ENCODE results near the gene PHF10.
"Not testable (repeated sequence)": the region's sequence is repeated elsewhere in the genome, so short reads cannot be mapped to it uniquely, and the experiment has no call there.

PHF10 gene

GRCh38 chr6:169725125-169726048, 1.1 kb upstream of the PHF10 start:
- DNase-seq, result no peak
- in situ Hi-C loops (cut with MboI; ENCODE audit: low pct_unique_long_range_greater_than_20kb, low sequenced_read_pairs), result no loop called here

- DNase-seq, result no peak
- in situ Hi-C loops (cut with MboI; ENCODE audit: low pct_unique_long_range_greater_than_20kb, low sequenced_read_pairs), result no loop called here
Measured at GRCh38 chr6:169723991-169724493, 258 bp downstream of the PHF10 start.

GRCh38 chr6:169723200-169723909, 945 bp downstream of the PHF10 start:
- DNase-seq, result peak; percentile 67
- in situ Hi-C loops (cut with MboI; ENCODE audit: low pct_unique_long_range_greater_than_20kb, low sequenced_read_pairs), result no loop called here

GRCh38 chr6:169722362-169723199, 1.7 kb downstream of the PHF10 start:
- in situ Hi-C loops (cut with MboI; ENCODE audit: low pct_unique_long_range_greater_than_20kb, low sequenced_read_pairs), result no loop called here

GRCh38 chr6:169720207-169720855, 4.0 kb downstream of the PHF10 start:
- in situ Hi-C loops (cut with MboI; ENCODE audit: low pct_unique_long_range_greater_than_20kb, low sequenced_read_pairs), result no loop called here
- DNase-seq, result no peak

More at GRCh38 chr6:169722362-169723199, 1.7 kb downstream of the PHF10 start:
- peak; percentile 70 for DNase-seq

- in situ Hi-C loops (cut with MboI; ENCODE audit: low pct_unique_long_range_greater_than_20kb, low sequenced_read_pairs), result no loop called here
- DNase-seq, result no peak
Measured at GRCh38 chr6:169719117-169719516, 5.2 kb downstream of the PHF10 start.

GRCh38 chr6:169714595-169714994, 9.7 kb downstream of the PHF10 start:
- no peak for DNase-seq
- in situ Hi-C loops (cut with MboI; ENCODE audit: low pct_unique_long_range_greater_than_20kb, low sequenced_read_pairs), result no loop called here

GRCh38 chr6:169714178-169714577, 10.1 kb downstream of the PHF10 start:
- DNase-seq, result no peak
- in situ Hi-C loops (cut with MboI; ENCODE audit: low pct_unique_long_range_greater_than_20kb, low sequenced_read_pairs), result no loop called here

- no peak for DNase-seq
- in situ Hi-C loops (cut with MboI; ENCODE audit: low pct_unique_long_range_greater_than_20kb, low sequenced_read_pairs), result no loop called here
Measured at GRCh38 chr6:169710009-169710408, 14.3 kb downstream of the PHF10 start.

GRCh38 chr6:169709293-169709692, 15.0 kb downstream of the PHF10 start:
- DNase-seq, result no peak
- in situ Hi-C loops (cut with MboI; ENCODE audit: low pct_unique_long_range_greater_than_20kb, low sequenced_read_pairs), result no loop called here

- DNase-seq, result no peak
- in situ Hi-C loops (cut with MboI; ENCODE audit: low pct_unique_long_range_greater_than_20kb, low sequenced_read_pairs), result no loop called here
Measured at GRCh38 chr6:169707772-169708171, 16.5 kb downstream of the PHF10 start.

- no peak for DNase-seq
- in situ Hi-C loops (cut with MboI; ENCODE audit: low pct_unique_long_range_greater_than_20kb, low sequenced_read_pairs), result no loop called here
Measured at GRCh38 chr6:169702840-169703246, 21.5 kb downstream of the PHF10 start.

- in situ Hi-C loops (cut with MboI; ENCODE audit: low pct_unique_long_range_greater_than_20kb, low sequenced_read_pairs), result no loop called here
- DNase-seq, result peak; percentile 95
Measured at GRCh38 chr6:169701954-169702839, 22.1 kb downstream of the PHF10 start, which contains the start of the genes C6orf120 and WDR27. C6orf120 (plus strand) TSS chr6:169702126; CDS start chr6:169702460, 334 bp downstream. WDR27 (minus strand) TSS chr6:169702029; CDS start chr6:169689005, 13,024 bp downstream.

- no peak for DNase-seq
- in situ Hi-C loops (cut with MboI; ENCODE audit: low pct_unique_long_range_greater_than_20kb, low sequenced_read_pairs), result no loop called here
Measured at GRCh38 chr6:169701311-169701953, 22.9 kb downstream of the PHF10 start.

- in situ Hi-C loops (cut with MboI; ENCODE audit: low pct_unique_long_range_greater_than_20kb, low sequenced_read_pairs), result no loop called here
- peak; percentile 83 for DNase-seq
Measured at GRCh38 chr6:169700296-169700695, 24.0 kb downstream of the PHF10 start.

GRCh38 chr6:169697115-169697514, 27.2 kb downstream of the PHF10 start:
- in situ Hi-C loops (cut with MboI; ENCODE audit: low pct_unique_long_range_greater_than_20kb, low sequenced_read_pairs); DNase-seq: not testable (repeated sequence)

- in situ Hi-C loops (cut with MboI; ENCODE audit: low pct_unique_long_range_greater_than_20kb, low sequenced_read_pairs), result no loop called here
- DNase-seq, result no peak
Measured at GRCh38 chr6:169695131-169695530, 29.2 kb downstream of the PHF10 start.
